Right cardiac atrium (tissue), 5 donors: ENCODE measurements around the gene TTC38. TPM values are rescaled to one million over a fixed set of nuclear protein-coding genes. Genes with fewer than 3 reads are reported as not detected.

Source experiments
- ATAC-seq, 2 donors: fragments of 200-7000 bp; cut with Tn5 transposase; one replicate each; pipeline versions ENCODE4 v1.8.0 to v1.9.1; 2020; ENCODE audit warnings: moderate library complexity in 2 of 2, mild to moderate bottlenecking in 1 of 2
- DNase-seq, 3 donors: peaks; one replicate each; pipeline ENCODE4 v3.0.0-alpha.2; 2020
- H3K27ac ChIP-seq: one replicate; pipeline ENCODE4 v1.5.1; 2013; ENCODE audit warnings: mild to moderate bottlenecking, low read length, control low read depth, moderate library complexity
- H3K27me3 ChIP-seq: one replicate; pipeline ENCODE4 v1.6.1; 2013; ENCODE audit not compliant: control insufficient read depth, insufficient read depth
- H3K4me1 ChIP-seq: one replicate; pipeline ENCODE4 v1.6.1; 2013; ENCODE audit warnings: low read length; ENCODE audit not compliant: control insufficient read depth, insufficient read depth
- H3K4me3 ChIP-seq: one replicate; pipeline ENCODE4 v1.5.1; 2013; ENCODE audit warnings: low read length, control low read depth
- H3K9me3 ChIP-seq: one replicate; pipeline ENCODE4 v1.6.1; 2013; ENCODE audit warnings: low read length; ENCODE audit not compliant: control insufficient read depth
- WGBS: extraction: QIAGEN DNeasy Blood & Tissue Kit; methylation state at CpG from one replicate; pipeline ENCODE4 v1.1.7; 2013; 5-methylcytosine and 5-hydroxymethylcytosine counted together
- intact Hi-C, 4 donors: fragments of 100-400 bp; cut with DNase I; formaldehyde crosslinking; loops; one replicate each; pipeline versions ENCODE4 v1.11.0 to v1.14.0; 2022 to 2023
- polyA plus RNA-seq: library from polyadenylated mRNA; stranded (reverse); fragments of 200-250 nt; gene quantifications from one replicate; pipeline ENCODE4 v1.2.3, GENCODE V29; 2013
- total RNA-seq, 4 donors: library from RNA; stranded (reverse); fragmentation: NEBNext Ultra II Directional; extraction: Animal tissue kit (Norgen Biotek cat#: 25700); gene quantifications; one replicate each; pipeline ENCODE4 v1.2.1, GENCODE V29; 2021
- donor health status: healthy with polysubstance abuse.
- donor health status: DM: no; HTN: yes; CAD: no.
- donor health status: DM: no; HTN: no; CAD: no.
- donor health status: DM: no; HTN: yes; CAD: no; lungs with severe emphysema.
- donor health status: DM: yes; HTN: yes; CAD: no.

TTC38 gene
- total and polyA plus RNA-seq, 5 donors = 16.6 to 30.7 (median 26.7) TPM

DNA sequence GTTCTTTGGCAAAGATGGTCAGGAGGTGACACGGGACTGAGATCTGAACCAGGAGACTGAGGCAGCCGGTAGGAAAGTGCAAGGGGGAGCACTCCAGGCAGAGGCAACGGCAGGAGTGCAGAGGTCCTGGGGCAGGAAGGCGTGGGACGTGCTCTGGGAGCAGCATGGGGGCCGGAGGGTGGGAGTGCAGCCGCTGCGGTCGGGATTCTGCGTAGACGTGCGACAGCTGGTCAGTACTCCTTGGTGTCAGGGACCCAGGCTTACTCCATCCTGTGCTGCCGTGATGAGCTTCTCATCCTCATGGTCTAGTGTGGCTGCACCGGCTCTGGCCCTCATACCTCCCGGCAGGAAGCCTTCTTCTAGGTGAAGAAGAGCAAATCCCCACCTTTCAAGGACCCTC lies 50.8 kb downstream of the TTC38 start:
- no peak for ATAC-seq
- H3K4me1 ChIP-seq = no peaks in the 10 kb centered on the region
- H3K9me3 ChIP-seq = no peaks in the 10 kb centered on the region
- WGBS = 91% methylated on average over 15 of the region's 15 CpGs
- no peak for DNase-seq
- intact Hi-C loops = loop anchor here in 2 of 4 donors (5.0 to 10.0 kb wide), 2 partner anchors 191 to 324 kb away; no protein-coding TSS in a partner anchor
- no peaks in the 10 kb centered on the region for H3K27me3 ChIP-seq
- H3K27ac ChIP-seq = no peak overlapping the region
- H3K4me3 ChIP-seq = no peak overlapping the region

GRCh38 chr22:46319319-46319718 lies 51.5 kb downstream of the TTC38 start:
- no peak overlapping the region for H3K27ac ChIP-seq
- no peaks in the 10 kb centered on the region for H3K9me3 ChIP-seq
- no peak for ATAC-seq
- no peak overlapping the region for H3K4me3 ChIP-seq
- no peak for DNase-seq
- intact Hi-C loops = loop anchor here in 2 of 4 donors (5.0 to 10.0 kb wide), 2 partner anchors 192 to 325 kb away; no protein-coding TSS in a partner anchor
- WGBS = 96% methylated on average over 10 of the region's 10 CpGs
- H3K4me1 ChIP-seq = no peaks in the 10 kb centered on the region
- H3K27me3 ChIP-seq = no peaks in the 10 kb centered on the region

DNA sequence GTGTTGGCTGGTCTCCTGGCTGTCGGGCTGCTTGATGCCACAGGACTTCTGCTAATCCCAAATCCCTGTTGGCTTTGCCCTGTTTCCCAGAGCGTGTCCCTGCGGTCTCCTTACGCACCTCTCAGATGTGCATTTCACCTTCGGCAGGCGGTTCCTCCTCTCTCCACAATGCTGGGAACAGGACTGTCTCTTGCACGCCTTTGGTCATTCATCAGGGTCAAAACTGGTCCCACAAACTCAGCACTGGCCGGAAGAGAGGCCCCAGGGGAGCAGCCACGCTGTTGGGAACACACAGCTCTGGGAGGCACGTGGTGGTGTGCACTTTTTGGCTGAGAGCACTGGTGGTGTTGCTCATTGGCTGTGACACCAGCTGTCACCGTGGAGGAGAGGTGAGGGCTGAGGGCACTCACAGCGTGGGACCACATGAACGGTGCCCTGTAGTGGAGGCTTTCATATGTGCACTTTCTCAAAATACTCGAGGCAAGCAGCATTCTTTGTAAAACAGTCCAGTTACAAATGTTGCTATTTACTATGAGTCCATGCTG lies 52.4 kb downstream of the TTC38 start:
- DNase-seq (no peak), ATAC-seq (peak; percentile 55 to 66)
- no peaks in the 10 kb centered on the region for H3K9me3 ChIP-seq
- H3K27ac ChIP-seq = no peak overlapping the region
- H3K4me3 ChIP-seq = no peak overlapping the region
- no peaks in the 10 kb centered on the region for H3K27me3 ChIP-seq
- 87% methylated on average over 14 of the region's 14 CpGs for WGBS
- no peaks in the 10 kb centered on the region for H3K4me1 ChIP-seq
- intact Hi-C loops = no loop called here

GRCh38 chr22:46320716-46321386 lies 53.0 kb downstream of the TTC38 start:
- Histone ChIP-seq H3K9me3 (no peaks in the 10 kb centered on the region), H3K4me1 (no peaks in the 10 kb centered on the region), H3K27ac (no peak overlapping the region), H3K4me3 (no peak overlapping the region), H3K27me3 (no peaks in the 10 kb centered on the region)
- peak in 1 of 2 donors; percentile 7 for ATAC-seq
- intact Hi-C loops = no loop called here
- 95% methylated on average over 20 of the region's 20 CpGs for WGBS
- no peak for DNase-seq

GRCh38 chr22:46322711-46323110 lies 54.9 kb downstream of the TTC38 start:
- H3K9me3 ChIP-seq = no peaks in the 10 kb centered on the region
- H3K4me1 ChIP-seq = no peaks in the 10 kb centered on the region
- intact Hi-C loops = no loop called here
- no peak for DNase-seq
- H3K4me3 ChIP-seq = no peak overlapping the region
- no peaks in the 10 kb centered on the region for H3K27me3 ChIP-seq
- no peak overlapping the region for H3K27ac ChIP-seq
- no peak for ATAC-seq
- WGBS = 93% methylated on average over 15 of the region's 15 CpGs

DNA sequence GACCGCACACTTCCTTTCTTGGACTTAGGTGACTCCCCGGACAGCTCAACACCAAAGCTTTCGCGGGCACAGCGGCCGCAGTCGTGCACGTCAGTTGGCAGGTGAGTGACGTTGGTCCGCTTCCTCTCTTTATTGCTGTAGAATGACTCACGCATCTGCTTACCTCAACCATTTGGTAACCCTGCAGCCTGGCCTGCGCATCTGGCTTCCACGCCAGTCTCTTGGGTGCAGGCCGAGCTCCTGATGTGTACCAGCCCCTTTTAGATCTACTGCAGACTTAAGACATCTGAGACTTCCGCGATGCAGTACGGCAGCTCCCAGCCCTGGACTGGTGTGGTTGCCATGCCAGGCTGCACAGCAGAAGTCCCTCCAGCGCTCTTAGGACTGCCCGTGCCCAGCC lies 55.4 kb downstream of the TTC38 start:
- 97% methylated on average over 19 of the region's 19 CpGs for WGBS
- Histone ChIP-seq H3K9me3 (no peaks in the 10 kb centered on the region), H3K4me3 (no peak overlapping the region), H3K4me1 (no peaks in the 10 kb centered on the region), H3K27ac (no peak overlapping the region), H3K27me3 (no peaks in the 10 kb centered on the region)
- ATAC-seq (no peak), DNase-seq (no peak)
- intact Hi-C loops = no loop called here

GRCh38 chr22:46326066-46326680 lies 58.4 kb downstream of the TTC38 start:
- no peak for DNase-seq
- no peaks in the 10 kb centered on the region for H3K4me1 ChIP-seq
- no peak overlapping the region for H3K4me3 ChIP-seq
- intact Hi-C loops = no loop called here
- 93% methylated on average over 23 of the region's 23 CpGs for WGBS
- no peak for ATAC-seq
- H3K27ac ChIP-seq = no peak overlapping the region
- H3K27me3 ChIP-seq = no peaks in the 10 kb centered on the region
- H3K9me3 ChIP-seq = no peaks in the 10 kb centered on the region

DNA sequence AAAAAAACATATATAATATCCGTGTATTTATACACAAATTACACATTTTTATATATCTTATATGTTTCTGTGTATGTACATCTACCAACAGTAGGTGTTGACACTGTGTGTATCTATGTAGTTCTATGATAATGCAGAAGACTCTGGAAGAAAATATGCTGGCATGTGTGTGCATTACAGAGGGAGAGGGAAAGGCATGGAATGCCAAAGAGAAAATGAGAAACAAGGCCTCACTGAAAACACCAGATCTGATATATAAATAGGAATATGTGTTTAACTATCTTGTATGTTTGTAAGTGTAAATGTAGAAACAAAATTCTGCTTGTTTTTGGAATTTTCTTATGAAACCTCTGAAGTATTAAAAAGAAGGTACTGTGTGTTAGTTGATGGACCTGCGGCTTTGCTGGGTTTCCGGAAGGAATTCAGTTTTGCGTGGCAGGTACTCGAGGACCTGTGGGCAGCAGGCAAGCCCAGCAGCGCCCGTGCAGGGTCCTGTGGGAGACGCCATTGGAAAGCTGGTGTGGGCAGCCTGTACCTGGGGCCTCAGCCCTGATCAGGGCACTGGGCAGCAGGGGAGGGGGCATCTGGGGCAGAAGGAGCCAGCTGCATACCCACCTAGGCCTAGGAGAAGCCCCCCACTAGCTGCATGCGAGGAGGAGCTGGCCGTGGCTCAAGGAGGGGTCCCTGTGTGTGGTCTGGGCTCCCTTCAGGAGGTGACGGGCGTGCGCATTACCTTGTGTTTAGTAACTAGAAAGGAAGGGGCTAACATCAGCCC lies 60.1 kb downstream of the TTC38 start:
- DNase-seq (no peak), ATAC-seq (no peak)
- no peaks in the 10 kb centered on the region for H3K9me3 ChIP-seq
- no peak overlapping the region for H3K27ac ChIP-seq
- 96% methylated on average over 13 of the region's 13 CpGs for WGBS
- intact Hi-C loops = no loop called here
- no peaks in the 10 kb centered on the region for H3K4me1 ChIP-seq
- no peaks in the 10 kb centered on the region for H3K27me3 ChIP-seq
- H3K4me3 ChIP-seq = no peak overlapping the region

DNA sequence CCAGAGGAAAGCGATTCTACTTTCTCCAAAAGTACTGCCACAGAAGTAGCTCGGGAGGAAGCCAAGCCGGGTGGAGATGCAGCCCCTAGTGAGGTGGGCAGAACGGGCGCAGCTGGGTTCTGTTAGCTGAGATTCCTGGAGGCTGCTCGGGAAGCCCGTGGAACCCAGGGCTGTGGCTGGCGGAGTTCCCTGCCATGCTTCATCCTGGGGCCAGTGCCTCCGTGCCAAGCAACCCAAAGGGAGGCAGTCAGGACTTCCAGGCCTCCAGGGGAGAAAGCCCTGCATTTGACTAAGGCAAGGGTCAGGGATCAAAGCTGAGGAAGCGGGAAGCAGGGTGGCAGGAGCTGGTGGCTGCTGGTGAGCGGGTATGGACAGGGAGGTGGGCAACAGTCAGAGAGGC lies 61.0 kb downstream of the TTC38 start:
- Histone ChIP-seq H3K4me3 (no peak overlapping the region), H3K4me1 (no peaks in the 10 kb centered on the region), H3K9me3 (no peaks in the 10 kb centered on the region), H3K27me3 (no peaks in the 10 kb centered on the region), H3K27ac (no peak overlapping the region)
- ATAC-seq = no peak
- intact Hi-C loops = no loop called here
- WGBS = 97% methylated on average over 11 of the region's 11 CpGs
- DNase-seq = no peak

DNA sequence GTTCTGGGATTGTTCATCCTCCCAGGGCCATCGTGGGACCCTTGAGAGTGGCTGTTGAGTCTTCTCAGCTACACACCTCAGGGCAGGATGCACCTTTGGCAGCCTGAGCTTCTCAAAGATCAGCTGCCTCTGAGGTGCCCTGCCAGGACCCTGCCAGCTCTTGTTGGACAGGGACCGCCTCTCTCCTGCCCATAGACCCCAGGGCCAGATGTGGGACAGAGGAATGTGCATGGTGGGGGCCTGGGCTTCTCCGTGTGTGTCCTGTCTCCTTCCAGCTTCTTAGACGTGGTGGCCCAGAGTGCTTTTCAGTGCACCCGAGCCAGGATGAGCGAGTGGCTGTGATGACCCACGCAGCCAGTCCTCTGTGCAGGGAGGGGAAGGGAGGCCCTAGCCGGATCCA lies 61.8 kb downstream of the TTC38 start:
- H3K9me3 ChIP-seq = no peaks in the 10 kb centered on the region
- intact Hi-C loops = no loop called here
- no peak overlapping the region for H3K4me3 ChIP-seq
- H3K4me1 ChIP-seq = no peaks in the 10 kb centered on the region
- no peak for DNase-seq
- WGBS = 90% methylated on average over 8 of the region's 8 CpGs
- no peak for ATAC-seq
- H3K27me3 ChIP-seq = no peaks in the 10 kb centered on the region
- no peak overlapping the region for H3K27ac ChIP-seq

DNA sequence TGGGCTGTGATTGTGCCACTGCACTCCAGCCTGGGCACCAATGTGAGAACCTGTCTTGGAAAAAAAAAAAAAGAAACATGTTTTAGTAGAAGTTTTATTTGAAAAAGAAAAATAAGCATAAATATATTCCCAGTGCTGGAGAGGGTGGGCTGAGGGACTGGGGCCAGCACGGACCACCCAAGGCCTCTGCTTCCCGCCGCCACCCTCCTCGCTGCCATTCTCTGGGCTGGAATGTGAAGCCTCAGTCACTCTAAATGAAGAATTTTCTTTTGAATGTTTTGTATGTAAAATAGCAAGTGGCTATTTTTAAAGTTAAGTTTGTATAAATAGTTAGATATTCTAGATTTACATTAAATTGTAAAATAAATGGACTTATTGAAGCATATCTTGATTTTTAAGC lies 62.6 kb downstream of the TTC38 start:
- intact Hi-C loops = no loop called here
- no peak for DNase-seq
- Histone ChIP-seq H3K27me3 (no peaks in the 10 kb centered on the region), H3K4me1 (no peaks in the 10 kb centered on the region), H3K4me3 (no peak overlapping the region), H3K27ac (no peak overlapping the region), H3K9me3 (no peaks in the 10 kb centered on the region)
- 98% methylated on average over 4 of the region's 4 CpGs for WGBS
- ATAC-seq = no peak
